Left lung (tissue), 10 donors: ENCODE data around the gene IL16. TPM values are rescaled to one million over a fixed set of nuclear protein-coding genes. Genes with fewer than 3 reads are reported as not detected.
A peak's percentile ranks its signal among the peaks of the same experiment; 100 is the strongest.

Source experiments
- ATAC-seq: fragments of 200-7000 bp; cut with Tn5 transposase; one replicate; pipeline ENCODE4 v1.9.1; 2020; ENCODE audit warnings: moderate library complexity
- DNase-seq, 4 donors: peaks; one replicate each; pipeline ENCODE4 v3.0.0-alpha.2; 2013 to 2020
- H3K27ac ChIP-seq, 2 donors: fragments of 200-600 bp; sonication (generic) in 1 of 2; one replicate each; pipeline versions ENCODE4 v1.5.0 to v1.8.0; 2020 to 2021
- H3K27me3 ChIP-seq, 2 donors: fragments of 200-600 bp; sonication (generic) in 1 of 2; one replicate each; pipeline versions ENCODE4 v1.5.0 to v1.8.0; 2020 to 2021
- H3K36me3 ChIP-seq, 2 donors: fragments of 200-600 bp; sonication (generic) in 1 of 2; one replicate each; pipeline versions ENCODE4 v1.5.0 to v1.8.0; 2020 to 2021
- H3K4me1 ChIP-seq, 2 donors: fragments of 200-600 bp; one replicate each; pipeline ENCODE4 v1.8.0; 2021
- H3K4me3 ChIP-seq, 2 donors: fragments of 200-600 bp; sonication (generic) in 1 of 2; one replicate each; pipeline versions ENCODE4 v1.5.0 to v1.8.0; 2020 to 2021; ENCODE audit warnings: mild to moderate bottlenecking in 1 of 2
- H3K9me3 ChIP-seq, 2 donors: fragments of 200-600 bp; sonication (generic) in 1 of 2; one replicate each; pipeline versions ENCODE4 v1.5.0 to v1.8.0; 2020 to 2021
- CTCF ChIP-seq, 2 donors: fragments of 200-600 bp; sonication (generic) in 1 of 2; IDR thresholded peaks; one replicate each; pipeline versions ENCODE4 v1.5.0 to v1.8.0; 2021; ENCODE audit warnings: antibody characterized with exemption in 2 of 2
- intact Hi-C, 2 donors: fragments of 100-400 bp; cut with DNase I; formaldehyde crosslinking; loops; one replicate each; pipeline versions ENCODE4 v1.11.2 to v1.14.2; 2022
- polyA plus RNA-seq, 6 donors: library from polyadenylated mRNA; unstranded; fragments of 120-200 nt; gene quantifications; one replicate each; pipeline ENCODE4 v1.2.1, GENCODE V29; 2013; ENCODE audit not compliant: insufficient read length in 6 of 6
- total RNA-seq, 2 donors: library from RNA; stranded (reverse); fragmentation: NEBNext Ultra II Directional; extraction: Animal tissue kit (Norgen Biotek cat#: 25700); gene quantifications; one replicate each; pipeline ENCODE4 v1.2.1, GENCODE V29; 2021
- donor health status: DM: no; HTN: yes; CAD: no.
- donor health status: DM: no; HTN: no; CAD: no.

IL16 gene
- total and polyA plus RNA-seq, 8 donors = 11.4 to 34.3 (median 14.9) TPM

DNA sequence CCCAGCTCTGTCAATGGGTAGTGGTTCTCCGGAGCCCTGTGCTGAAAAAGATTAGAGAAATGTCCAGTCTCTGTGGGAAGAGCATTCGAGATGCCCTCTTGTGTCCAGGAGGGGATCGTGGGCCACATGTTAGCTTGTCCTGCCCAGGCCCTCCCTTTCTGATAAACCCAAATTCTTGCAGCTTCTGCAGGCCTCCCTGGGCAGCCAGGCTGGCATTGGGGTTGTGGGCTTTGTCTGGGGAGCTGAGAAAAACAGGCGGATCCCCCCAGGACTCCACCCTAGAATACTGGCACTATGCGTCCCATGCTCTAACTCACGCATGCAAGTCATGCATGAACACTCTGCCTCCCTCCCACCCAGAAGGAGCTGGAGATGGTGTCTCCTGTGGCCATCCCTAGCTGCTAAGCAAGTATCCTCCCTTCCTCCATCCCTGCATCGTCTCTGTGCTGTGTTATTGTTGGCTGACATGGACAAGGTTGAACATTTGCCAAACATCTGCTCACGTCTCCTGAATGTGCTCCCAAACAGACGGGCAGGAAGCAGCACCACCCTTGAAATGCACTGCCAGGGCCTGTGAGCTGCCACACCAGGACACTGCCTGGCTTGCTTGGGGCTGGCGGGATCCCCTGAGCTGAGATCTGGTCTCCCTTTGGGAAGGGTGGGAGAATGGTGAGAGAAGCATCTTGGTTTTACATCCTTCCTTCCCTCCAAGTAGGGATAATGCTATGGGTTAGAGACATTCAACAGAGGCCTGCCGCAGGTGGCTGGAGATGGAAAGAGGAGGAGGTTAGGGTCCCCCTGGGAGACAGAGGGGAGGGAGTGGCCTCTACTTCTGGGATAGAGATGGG lies 36.1 kb upstream of the IL16 start:
- Histone ChIP-seq H3K4me3 (no peak overlapping the region), H3K9me3 (no peaks in the 10 kb centered on the region), H3K27me3 (peaks cover 0 to 3% of the 10 kb centered on the region in 2 donors), H3K36me3 (no peaks in the 10 kb centered on the region), H3K27ac (no peak overlapping the region), H3K4me1 (peaks cover 12 to 18% of the 10 kb centered on the region in 2 donors)
- no peak for TF ChIP-seq CTCF (IDR thresholded peaks at IDR 0.05)
- peak in 2 of 4 donors; percentile 45 to 69 for DNase-seq
- intact Hi-C loops = no loop called here
- ATAC-seq = no peak

DNA sequence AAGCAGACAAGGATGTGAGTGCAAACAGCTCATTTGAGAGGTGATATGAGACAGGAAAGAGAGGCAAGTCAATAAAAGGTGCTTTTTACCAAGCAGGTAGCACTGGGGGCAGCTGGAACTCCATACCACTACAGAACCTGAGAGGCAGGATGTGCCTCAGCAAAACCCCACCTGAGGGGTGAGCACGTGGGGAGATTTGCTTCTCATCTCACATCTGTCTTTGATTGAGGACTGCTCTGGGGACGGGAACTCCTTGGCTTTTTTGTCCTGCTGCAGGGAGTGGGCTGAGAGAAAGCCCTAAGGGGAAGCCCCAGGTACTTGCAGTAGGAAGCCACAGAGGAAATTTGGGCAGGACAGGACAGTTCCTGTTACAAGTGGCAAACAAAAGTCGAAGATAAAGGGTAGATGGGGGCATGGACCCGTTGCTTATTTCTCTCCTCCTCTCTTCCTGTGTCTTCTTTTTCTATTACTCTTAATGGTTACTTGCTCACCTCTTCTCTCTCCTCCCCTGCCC lies 35.5 kb upstream of the IL16 start:
- DNase-seq (no peak), ATAC-seq (no peak)
- intact Hi-C loops = no loop called here
- Histone ChIP-seq H3K36me3 (no peaks in the 10 kb centered on the region), H3K27ac (no peak overlapping the region), H3K9me3 (no peaks in the 10 kb centered on the region), H3K4me3 (no peak overlapping the region), H3K4me1 (peaks cover 12 to 18% of the 10 kb centered on the region in 2 donors), H3K27me3 (peaks cover 0 to 3% of the 10 kb centered on the region in 2 donors)
- no peak for TF ChIP-seq CTCF (IDR thresholded peaks at IDR 0.05)

DNA sequence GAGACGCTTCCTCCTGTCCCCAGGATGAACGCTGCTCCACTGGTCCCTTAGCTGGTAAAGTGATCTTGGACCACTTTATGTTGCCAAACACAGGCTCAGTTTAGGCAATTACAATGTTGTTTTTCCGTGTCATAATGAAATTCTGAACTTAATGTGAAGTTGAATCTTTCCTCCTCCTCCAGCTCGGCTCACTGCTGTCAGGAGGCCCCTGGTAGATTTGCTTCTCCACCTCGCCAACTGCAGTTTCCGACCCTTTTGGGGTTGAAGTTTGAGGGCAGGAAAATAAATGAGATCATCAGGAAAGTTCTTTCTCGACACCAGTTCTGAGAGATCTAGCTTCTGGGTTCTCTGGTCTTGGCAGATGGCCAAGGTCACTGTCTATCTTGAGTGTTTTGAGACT lies 34.8 kb upstream of the IL16 start:
- intact Hi-C loops = no loop called here
- no peak overlapping the region for H3K27ac ChIP-seq

GRCh38 chr15:81163961-81164800 lies 32.5 kb upstream of the IL16 start:
- TF ChIP-seq CTCF (IDR thresholded peaks at IDR 0.05) = no peak
- Histone ChIP-seq H3K27ac (peak overlapping the region in 1 of 2 donors; percentile 13), H3K4me1 (peaks cover 18 to 19% of the 10 kb centered on the region in 2 donors), H3K4me3 (no peak overlapping the region), H3K27me3 (peaks cover 0 to 3% of the 10 kb centered on the region in 2 donors), H3K36me3 (no peaks in the 10 kb centered on the region), H3K9me3 (no peaks in the 10 kb centered on the region)
- DNase-seq = peak in 1 of 4 donors; percentile 14
- intact Hi-C loops = no loop called here
- peak; percentile 33 for ATAC-seq

More for the DNA sequence above, 34.8 kb upstream of the IL16 start:
- peaks cover 0 to 3% of the 10 kb centered on the region in 2 donors for H3K27me3 ChIP-seq
- H3K36me3 ChIP-seq = no peaks in the 10 kb centered on the region
- ATAC-seq = no peak
- H3K4me3 ChIP-seq = no peak overlapping the region
- no peaks in the 10 kb centered on the region for H3K9me3 ChIP-seq
- TF ChIP-seq CTCF (IDR thresholded peaks at IDR 0.05) = no peak
- H3K4me1 ChIP-seq = peaks cover 16 to 18% of the 10 kb centered on the region in 2 donors
- no peak for DNase-seq

- Histone ChIP-seq H3K27me3 (peaks cover 0 to 3% of the 10 kb centered on the region in 2 donors), H3K27ac (no peak overlapping the region), H3K9me3 (no peaks in the 10 kb centered on the region), H3K4me3 (no peak overlapping the region), H3K4me1 (peaks cover 12 to 19% of the 10 kb centered on the region in 2 donors), H3K36me3 (no peaks in the 10 kb centered on the region)
- no peak for DNase-seq
- no peak for TF ChIP-seq CTCF (IDR thresholded peaks at IDR 0.05)
- ATAC-seq = no peak
- intact Hi-C loops = no loop called here
Observed at GRCh38 chr15:81165535-81165934, 31.1 kb upstream of the IL16 start.
